HepG2 (cell line): ENCODE data around the gene ZBTB7B. TPM values are rescaled to one million over a fixed set of nuclear protein-coding genes. Genes with fewer than 3 reads are reported as not detected.

ENCODE experiments used
- ELF3 ChIP-seq: IDR thresholded peaks from 2 replicates; pipeline ENCODE4 v1.6.1; 2016; ENCODE audit warnings: missing genetic modification reagents, missing compliant biosample characterization
- GPN1 ChIP-seq: sonication (generic); formaldehyde crosslinking; IDR thresholded peaks from 2 replicates; pipeline ENCODE4 v1.5.1; 2020; ENCODE audit warnings: missing genetic modification reagents, borderline replicate concordance
- HIVEP1 ChIP-seq: sonication (generic); formaldehyde crosslinking; IDR thresholded peaks from 2 replicates; pipeline ENCODE4 v1.4.0; 2020; ENCODE audit warnings: mild to moderate bottlenecking, missing genetic modification reagents
- MNT ChIP-seq: fragments of 450-650 bp; IDR thresholded peaks from 2 replicates; pipeline ENCODE4 v1.6.1; 2016
- MXD4 ChIP-seq: IDR thresholded peaks from 2 replicates; pipeline ENCODE4 v1.6.1; 2016; ENCODE audit warnings: mild to moderate bottlenecking, missing biosample characterization, missing genetic modification reagents
- NFIB ChIP-seq: sonication (generic); formaldehyde crosslinking; IDR thresholded peaks from 2 replicates; pipeline ENCODE4 v1.9.0; 2021; ENCODE audit warnings: missing genetic modification reagents, mild to moderate bottlenecking, borderline replicate concordance
- POGZ ChIP-seq: sonication (generic); formaldehyde crosslinking; IDR thresholded peaks from 2 replicates; pipeline ENCODE4 v1.4.0; 2020; ENCODE audit warnings: mild to moderate bottlenecking, missing genetic modification reagents
- RBM22 ChIP-seq: fragments of 200-400 bp; formaldehyde crosslinking; optimal IDR thresholded peaks from 2 replicates; pipeline ENCODE3; 2017; ENCODE audit warnings: mild to moderate bottlenecking, low read length, moderate library complexity
- SALL2 ChIP-seq: sonication (generic); formaldehyde crosslinking; IDR thresholded peaks from 2 replicates; pipeline ENCODE4 v1.8.1; 2023; ENCODE audit warnings: mild to moderate bottlenecking, missing genetic modification reagents, inconsistent platforms
- SP5 ChIP-seq: IDR thresholded peaks from 2 replicates; pipeline ENCODE4 v1.6.1; 2016; ENCODE audit warnings: low read depth, borderline replicate concordance
- TAF1 ChIP-seq: sonication (generic); formaldehyde crosslinking; IDR thresholded peaks from 2 replicates; pipeline ENCODE4 v1.4.0; 2020; ENCODE audit warnings: missing genetic modification reagents
- TOPORS ChIP-seq: sonication (generic); formaldehyde crosslinking; IDR thresholded peaks from 2 replicates; pipeline ENCODE4 v1.8.0; 2023; ENCODE audit warnings: mild to moderate bottlenecking, missing genetic modification reagents
- ZBTB20 ChIP-seq: sonication (generic); formaldehyde crosslinking; IDR thresholded peaks from 2 replicates; pipeline ENCODE4 v1.8.1; 2023; ENCODE audit warnings: missing genetic modification reagents, low read depth, mild to moderate bottlenecking, borderline replicate concordance
- ZNF20 ChIP-seq: sonication (generic); formaldehyde crosslinking; IDR thresholded peaks from 2 replicates; pipeline ENCODE4 v1.4.0; 2020; ENCODE audit warnings: mild to moderate bottlenecking, moderate library complexity, missing genetic modification reagents
- ZNF761 ChIP-seq: sonication (generic); formaldehyde crosslinking; conservative IDR thresholded peaks from 2 replicates; pipeline ENCODE4 v1.4.0; 2020; ENCODE audit warnings: mild to moderate bottlenecking, missing genetic modification reagents
- ZNF776 ChIP-seq: sonication (generic); formaldehyde crosslinking; IDR thresholded peaks from 2 replicates; pipeline ENCODE4 v1.4.0; 2020; ENCODE audit warnings: mild to moderate bottlenecking, missing genetic modification reagents
- ZNF841 ChIP-seq: sonication (generic); formaldehyde crosslinking; IDR thresholded peaks from 2 replicates; pipeline ENCODE4 v1.8.1; 2023; ENCODE audit warnings: missing genetic modification reagents, borderline replicate concordance
- ZSCAN30 ChIP-seq: sonication (generic); formaldehyde crosslinking; IDR thresholded peaks from 2 replicates; pipeline ENCODE4 v1.5.0; 2020; ENCODE audit warnings: mild to moderate bottlenecking, missing genetic modification reagents
- ZSCAN9 ChIP-seq: IDR thresholded peaks from 2 replicates; pipeline ENCODE4 v1.6.1; 2016; ENCODE audit warnings: borderline replicate concordance
- polyA plus RNA-seq, 8 experiments: library from polyadenylated mRNA; depleted of rRNA in 3 of 8; stranded (reverse) in 7 of 8; unstranded in 1 of 8; fragments of >200 nt; fragmentation: Illumina TruSeq in 4 of 8; extraction: Trizol in 4 of 8; gene quantifications; 2 replicates each; pipeline versions ENCODE4 v1.2.1 to v1.2.3, GENCODE V29; 2011 to 2016; ENCODE audit warnings: low read depth in 4 of 8, missing spikeins in 1 of 8, mixed read lengths in 1 of 8; ENCODE audit not compliant: insufficient read depth in 1 of 8
- total RNA-seq, 5 experiments: library from RNA; depleted of rRNA; stranded (reverse); fragments of >200 nt; fragmentation: Illumina TruSeq; extraction: Trizol; gene quantifications; 2 replicates each; pipeline ENCODE4 v1.2.3, GENCODE V29; 2016; ENCODE audit warnings: low read depth in 1 of 5
- TF ChIP-seq, protein P1 (sequence below): sonication (generic); formaldehyde crosslinking; IDR thresholded peaks from 2 replicates; pipeline ENCODE4 v1.4.0; 2020; ENCODE audit warnings: missing genetic modification reagents, borderline replicate concordance
- TF ChIP-seq, protein P2 (sequence below): sonication (generic); formaldehyde crosslinking; IDR thresholded peaks from 2 replicates; pipeline ENCODE4 v1.8.0; 2022; ENCODE audit warnings: missing genetic modification reagents, mild to moderate bottlenecking, borderline replicate concordance
- TF ChIP-seq, protein P3 (sequence below): sonication (generic); formaldehyde crosslinking; IDR thresholded peaks from 2 replicates; pipeline ENCODE4 v1.4.0; 2020; ENCODE audit warnings: missing genetic modification reagents
- TF ChIP-seq, protein P4 (sequence below): sonication (generic); formaldehyde crosslinking; IDR thresholded peaks from 2 replicates; pipeline ENCODE4 v1.4.0; 2020; ENCODE audit warnings: mild to moderate bottlenecking, low read depth, missing genetic modification reagents

ZBTB7B gene
- total and polyA plus RNA-seq, 2 of the 13 experiments (the other 11 are each of a cell fraction or from before 2014, with no cell fraction given), result 15.5 to 17.5 TPM

- TF ChIP-seq, protein P1, sequence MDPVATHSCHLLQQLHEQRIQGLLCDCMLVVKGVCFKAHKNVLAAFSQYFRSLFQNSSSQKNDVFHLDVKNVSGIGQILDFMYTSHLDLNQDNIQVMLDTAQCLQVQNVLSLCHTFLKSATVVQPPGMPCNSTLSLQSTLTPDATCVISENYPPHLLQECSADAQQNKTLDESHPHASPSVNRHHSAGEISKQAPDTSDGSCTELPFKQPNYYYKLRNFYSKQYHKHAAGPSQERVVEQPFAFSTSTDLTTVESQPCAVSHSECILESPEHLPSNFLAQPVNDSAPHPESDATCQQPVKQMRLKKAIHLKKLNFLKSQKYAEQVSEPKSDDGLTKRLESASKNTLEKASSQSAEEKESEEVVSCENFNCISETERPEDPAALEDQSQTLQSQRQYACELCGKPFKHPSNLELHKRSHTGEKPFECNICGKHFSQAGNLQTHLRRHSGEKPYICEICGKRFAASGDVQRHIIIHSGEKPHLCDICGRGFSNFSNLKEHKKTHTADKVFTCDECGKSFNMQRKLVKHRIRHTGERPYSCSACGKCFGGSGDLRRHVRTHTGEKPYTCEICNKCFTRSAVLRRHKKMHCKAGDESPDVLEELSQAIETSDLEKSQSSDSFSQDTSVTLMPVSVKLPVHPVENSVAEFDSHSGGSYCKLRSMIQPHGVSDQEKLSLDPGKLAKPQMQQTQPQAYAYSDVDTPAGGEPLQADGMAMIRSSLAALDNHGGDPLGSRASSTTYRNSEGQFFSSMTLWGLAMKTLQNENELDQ (CRISPR knock-in tag), result no peak
- TF ChIP-seq, protein P2, sequence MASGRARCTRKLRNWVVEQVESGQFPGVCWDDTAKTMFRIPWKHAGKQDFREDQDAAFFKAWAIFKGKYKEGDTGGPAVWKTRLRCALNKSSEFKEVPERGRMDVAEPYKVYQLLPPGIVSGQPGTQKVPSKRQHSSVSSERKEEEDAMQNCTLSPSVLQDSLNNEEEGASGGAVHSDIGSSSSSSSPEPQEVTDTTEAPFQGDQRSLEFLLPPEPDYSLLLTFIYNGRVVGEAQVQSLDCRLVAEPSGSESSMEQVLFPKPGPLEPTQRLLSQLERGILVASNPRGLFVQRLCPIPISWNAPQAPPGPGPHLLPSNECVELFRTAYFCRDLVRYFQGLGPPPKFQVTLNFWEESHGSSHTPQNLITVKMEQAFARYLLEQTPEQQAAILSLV (CRISPR knock-in tag), result peak; percentile 70; the same call in 1 of the 2 replicates
- TF ChIP-seq MNT, result no peak
- TF ChIP-seq ZNF761 (CRISPR knock-in tag), result peak; percentile 68; the same call in 1 of the 2 replicates
- TF ChIP-seq NFIB (CRISPR knock-in tag), result no peak
- TF ChIP-seq ELF3, result peak; percentile 41
- peak; percentile 93 for TF ChIP-seq SP5
- peak; percentile 64 for TF ChIP-seq MXD4
- TF ChIP-seq SALL2 (CRISPR knock-in tag), result peak; percentile 98
- TF ChIP-seq GPN1 (CRISPR knock-in tag), result no peak
- no peak for TF ChIP-seq RBM22
- TF ChIP-seq, protein P3, sequence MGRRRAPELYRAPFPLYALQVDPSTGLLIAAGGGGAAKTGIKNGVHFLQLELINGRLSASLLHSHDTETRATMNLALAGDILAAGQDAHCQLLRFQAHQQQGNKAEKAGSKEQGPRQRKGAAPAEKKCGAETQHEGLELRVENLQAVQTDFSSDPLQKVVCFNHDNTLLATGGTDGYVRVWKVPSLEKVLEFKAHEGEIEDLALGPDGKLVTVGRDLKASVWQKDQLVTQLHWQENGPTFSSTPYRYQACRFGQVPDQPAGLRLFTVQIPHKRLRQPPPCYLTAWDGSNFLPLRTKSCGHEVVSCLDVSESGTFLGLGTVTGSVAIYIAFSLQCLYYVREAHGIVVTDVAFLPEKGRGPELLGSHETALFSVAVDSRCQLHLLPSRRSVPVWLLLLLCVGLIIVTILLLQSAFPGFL (CRISPR knock-in tag), result 0 out of 2 replicates have a peak, but pooled peaks have one; percentile 71
- TF ChIP-seq, protein P4, sequence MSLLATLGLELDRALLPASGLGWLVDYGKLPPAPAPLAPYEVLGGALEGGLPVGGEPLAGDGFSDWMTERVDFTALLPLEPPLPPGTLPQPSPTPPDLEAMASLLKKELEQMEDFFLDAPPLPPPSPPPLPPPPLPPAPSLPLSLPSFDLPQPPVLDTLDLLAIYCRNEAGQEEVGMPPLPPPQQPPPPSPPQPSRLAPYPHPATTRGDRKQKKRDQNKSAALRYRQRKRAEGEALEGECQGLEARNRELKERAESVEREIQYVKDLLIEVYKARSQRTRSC (CRISPR knock-in tag), result no peak
- TF ChIP-seq ZNF841, result peak; percentile 75; the same call in 1 of the 2 replicates
- TF ChIP-seq ZSCAN30, result no peak
- 0 out of 2 replicates have a peak, but pooled peaks have one; percentile 14 for TF ChIP-seq ZNF20 (CRISPR knock-in tag)
- TF ChIP-seq TAF1 (CRISPR knock-in tag), result peak; percentile 89
- peak; percentile 60; the same call in 1 of the 2 replicates for TF ChIP-seq ZSCAN9
- TF ChIP-seq POGZ (CRISPR knock-in tag), result peak; percentile 69; the same call in 1 of the 2 replicates
- peak; percentile 69 for TF ChIP-seq ZBTB20 (CRISPR knock-in tag)
- TF ChIP-seq ZNF776, result peak; percentile 80
- TF ChIP-seq HIVEP1 (CRISPR knock-in tag), result peak; percentile 44; the same call in 1 of the 2 replicates
- TF ChIP-seq TOPORS, result peak; percentile 60; the same call in 1 of the 2 replicates
Measured at GRCh38 chr1:154961207-154962155, 41.1 kb upstream of the ZBTB7B start, which contains the start of gene PYGO2 (continued).
